GOT3 (cell line): ENCODE results near the gene CDKAL1.
"Not testable (repeated sequence)": the region's sequence is repeated elsewhere in the genome, so short reads cannot be mapped to it uniquely, and the experiment has no call there.

Experiments
- DNase-seq: peaks from one replicate; lab custom pipeline; 2025; ENCODE audit warnings: mixed read lengths; lab: John Stamatoyannopoulos, UW

Gene CDKAL1

DNA sequence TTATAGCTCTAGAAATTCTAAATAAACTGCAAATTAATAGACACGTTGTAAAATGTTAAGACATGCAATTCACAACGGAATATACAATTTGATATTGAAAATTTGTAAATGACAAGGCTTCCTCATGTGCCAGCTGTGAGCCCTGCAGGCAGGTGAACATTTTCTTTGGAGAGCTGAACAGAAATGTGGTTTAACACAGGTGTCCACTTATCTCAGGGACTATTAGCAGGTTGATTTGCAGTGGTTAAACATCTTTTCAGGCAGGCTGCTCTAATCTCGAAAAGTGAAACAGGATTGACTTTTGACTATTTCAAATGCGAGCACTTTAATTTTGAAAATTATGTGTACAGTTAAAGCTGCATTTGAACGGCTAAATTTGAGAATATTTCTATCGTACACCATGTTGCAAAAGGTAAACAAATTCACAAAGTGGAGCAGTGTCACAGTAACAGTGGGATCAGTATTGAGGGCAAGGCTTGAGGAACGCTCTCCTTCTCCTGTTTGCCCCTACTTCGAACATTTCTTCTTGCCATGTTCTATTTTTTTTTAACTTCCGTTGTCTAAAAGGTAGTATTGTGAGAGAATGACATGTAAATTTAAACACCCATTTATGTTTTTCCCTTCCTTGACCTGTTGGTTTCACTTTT is 210.8 kb downstream of the CDKAL1 start:
- no peak for DNase-seq

DNA sequence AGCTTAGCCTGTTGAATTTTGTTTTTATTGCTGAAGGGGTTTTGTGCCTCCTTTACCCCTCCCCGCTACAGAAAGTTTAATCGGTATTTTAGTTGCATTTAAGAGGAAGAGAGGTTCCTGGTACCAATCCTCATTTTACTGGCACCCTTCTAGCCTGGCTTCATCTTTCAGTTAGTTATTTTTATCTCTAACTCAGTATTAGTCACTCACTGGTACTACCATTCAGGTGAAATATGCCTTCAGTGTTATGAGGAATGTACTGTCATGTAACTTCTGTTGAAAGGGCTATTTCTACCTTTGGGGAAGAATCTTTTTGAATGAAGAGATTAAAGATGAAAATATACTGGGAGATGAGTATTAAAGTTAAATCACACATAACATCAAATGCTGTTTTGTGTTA is 211.8 kb downstream of the CDKAL1 start:
- no peak for DNase-seq

DNA sequence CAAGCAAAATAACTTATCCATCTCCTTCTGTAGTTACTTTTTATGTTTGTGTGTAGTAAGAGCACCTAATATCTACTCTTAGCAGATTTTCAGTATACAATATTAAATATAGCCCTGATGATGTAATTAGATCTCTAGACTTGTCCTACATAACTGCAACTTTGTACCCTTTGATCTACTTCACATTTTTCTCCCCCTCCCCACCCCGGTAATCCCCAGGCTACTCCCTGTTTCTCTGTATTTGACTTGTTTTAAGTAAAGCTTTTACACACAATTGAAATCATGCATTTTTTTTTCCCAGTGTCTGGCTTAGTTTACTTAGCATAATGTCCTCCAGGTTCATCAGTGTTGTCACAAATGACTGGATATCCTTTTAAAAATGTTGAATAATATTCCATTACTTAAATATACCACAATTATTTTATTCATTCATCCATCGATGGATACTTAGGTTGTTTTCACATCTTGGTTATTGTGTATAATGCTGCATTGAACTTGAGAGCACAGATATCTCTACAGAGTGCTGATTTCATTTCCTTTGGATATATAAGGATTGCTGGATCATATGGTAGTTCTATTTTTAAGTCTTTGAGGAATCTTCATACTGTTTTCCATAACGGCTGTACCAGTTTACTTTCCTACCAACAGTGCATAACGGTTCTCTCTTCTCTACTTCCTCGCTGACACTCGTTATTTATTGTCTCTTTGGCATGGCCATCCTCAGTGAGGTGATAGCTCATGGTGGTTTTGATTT is 212.7 kb downstream of the CDKAL1 start:
- no peak for DNase-seq

DNA sequence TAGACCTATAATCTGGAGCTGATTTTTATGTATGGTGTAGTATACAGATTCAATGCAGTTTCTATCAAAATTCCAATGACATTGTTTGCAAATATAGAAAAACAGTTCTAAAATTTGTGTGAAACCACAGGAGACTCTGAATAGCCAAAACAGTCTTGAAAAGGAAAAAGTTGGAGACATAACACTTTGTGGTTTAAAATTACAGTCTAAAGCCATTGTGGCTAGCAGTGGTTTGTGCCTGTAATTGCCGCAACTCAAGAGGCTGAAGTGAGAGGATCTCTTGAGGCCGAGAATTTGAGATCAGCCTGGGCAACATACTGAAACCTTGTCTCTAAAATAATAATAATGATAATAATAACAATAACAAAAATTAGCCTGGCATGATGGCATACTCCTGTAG is 213.7 kb downstream of the CDKAL1 start:
- no peak for DNase-seq

DNA sequence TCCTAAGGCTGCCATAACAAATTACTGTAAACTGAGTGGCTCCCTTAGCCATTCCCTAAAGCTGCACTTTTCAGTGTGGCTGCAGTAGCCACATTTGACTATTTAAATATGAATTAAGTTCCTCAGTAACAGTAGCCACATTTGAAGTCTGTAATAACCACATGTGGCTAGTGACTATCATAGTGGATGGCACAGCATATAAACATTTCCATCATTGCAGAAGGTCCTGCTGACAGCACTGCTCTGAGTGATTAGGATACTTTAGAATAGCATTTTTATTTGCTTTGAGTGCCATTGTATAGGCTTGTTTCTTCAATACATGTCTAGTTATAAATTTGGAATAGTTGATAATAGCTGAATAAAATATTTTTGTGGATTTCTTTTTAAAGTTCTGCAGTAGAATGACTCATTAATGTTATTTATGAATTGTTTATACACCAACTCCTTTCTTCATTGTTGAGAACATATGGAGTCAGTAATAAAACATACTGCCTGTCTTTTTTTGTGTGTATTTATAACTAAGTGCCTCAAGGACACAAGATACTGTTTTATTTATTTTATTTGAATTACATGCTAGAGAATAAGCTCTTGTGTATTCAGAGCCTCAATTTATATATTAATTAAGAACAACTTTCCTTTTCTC is 217.2 kb downstream of the CDKAL1 start:
- DNase-seq, result no peak

DNA sequence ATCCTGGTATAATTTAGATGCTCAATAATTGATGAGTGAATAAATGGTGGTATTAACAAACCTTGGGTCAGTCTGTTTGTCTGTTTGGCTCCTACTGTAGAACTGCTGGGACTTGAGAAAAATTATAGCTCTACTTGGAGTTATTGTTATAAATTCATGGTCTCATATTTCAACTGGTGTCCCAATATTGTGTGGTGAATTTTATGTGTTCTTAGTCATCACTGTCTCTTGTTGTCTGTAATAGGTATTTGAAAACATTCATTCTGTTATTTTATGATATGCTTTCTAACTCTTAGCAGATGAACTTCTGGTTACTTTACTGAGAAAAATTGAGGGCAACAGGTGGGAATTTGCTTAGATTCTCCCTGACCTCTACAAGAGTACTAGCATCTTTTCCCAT is 221.4 kb downstream of the CDKAL1 start:
- DNase-seq, result no peak

DNA sequence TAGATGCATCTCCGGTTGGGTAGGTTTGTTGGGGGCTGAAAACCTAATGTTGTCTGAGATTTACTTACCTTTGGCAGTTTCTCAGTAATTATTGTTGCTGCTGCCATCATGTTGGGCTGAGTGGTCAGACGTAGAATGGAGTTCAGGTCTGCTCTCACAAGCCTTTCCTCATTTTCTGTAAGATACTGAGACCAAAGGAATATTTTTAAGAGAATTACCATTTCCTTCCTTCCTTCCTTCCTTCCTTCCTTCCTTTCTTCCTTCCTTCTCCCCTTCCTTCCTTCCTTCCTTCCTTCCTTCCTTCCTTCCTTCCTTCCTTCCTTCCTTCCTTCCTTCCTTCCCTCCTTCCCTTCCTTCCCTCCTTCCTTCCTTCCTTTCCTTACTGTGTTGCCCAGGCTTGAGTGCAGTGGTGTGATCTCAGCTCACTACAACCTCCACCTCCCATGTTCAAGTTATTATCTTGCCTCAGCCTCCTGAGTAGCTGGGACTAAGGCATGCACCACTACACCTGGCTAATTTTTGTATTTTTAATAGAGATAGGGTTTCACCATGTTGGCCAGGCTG is 222.4 kb downstream of the CDKAL1 start:
- not testable (repeated sequence) for DNase-seq

DNA sequence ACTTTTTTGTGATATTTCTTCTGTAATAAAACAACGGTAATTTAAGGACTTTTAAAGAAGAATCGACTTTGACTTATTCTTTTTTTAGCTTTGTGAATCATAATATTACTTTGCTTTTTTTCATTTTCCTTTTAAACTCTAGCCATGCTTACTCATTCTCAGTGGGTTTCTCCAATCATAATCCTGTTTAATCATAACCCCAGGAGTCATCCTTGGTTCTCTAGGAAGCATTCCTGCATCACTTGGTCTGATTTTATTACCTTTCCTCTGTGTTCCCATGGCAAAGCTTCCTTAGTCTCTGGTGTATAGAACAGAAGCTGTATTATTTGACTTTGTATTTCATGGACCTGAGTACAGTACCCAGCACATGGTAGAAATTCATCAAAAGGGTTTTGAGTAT is 223.5 kb downstream of the CDKAL1 start:
- DNase-seq, result no peak

DNA sequence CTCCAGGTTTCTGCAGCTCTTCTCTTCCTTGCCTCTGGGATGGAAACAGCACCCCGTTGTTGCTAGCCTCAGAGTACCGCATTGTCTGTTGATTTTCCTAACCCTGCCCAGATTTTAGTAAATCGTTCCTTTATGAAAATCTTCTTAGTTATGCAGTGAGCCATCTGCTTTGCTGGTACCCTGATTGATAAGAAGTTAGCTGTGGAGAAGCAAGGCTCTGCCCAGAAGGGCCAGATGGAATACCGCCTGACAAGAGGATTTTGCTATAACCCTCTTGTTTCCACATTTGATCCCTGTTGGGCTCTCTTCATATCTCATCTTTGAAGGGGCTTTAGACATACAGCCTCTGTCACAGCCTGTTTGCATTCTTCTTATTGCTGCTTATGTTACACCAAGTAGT is 229.0 kb downstream of the CDKAL1 start:
- DNase-seq, result no peak

DNA sequence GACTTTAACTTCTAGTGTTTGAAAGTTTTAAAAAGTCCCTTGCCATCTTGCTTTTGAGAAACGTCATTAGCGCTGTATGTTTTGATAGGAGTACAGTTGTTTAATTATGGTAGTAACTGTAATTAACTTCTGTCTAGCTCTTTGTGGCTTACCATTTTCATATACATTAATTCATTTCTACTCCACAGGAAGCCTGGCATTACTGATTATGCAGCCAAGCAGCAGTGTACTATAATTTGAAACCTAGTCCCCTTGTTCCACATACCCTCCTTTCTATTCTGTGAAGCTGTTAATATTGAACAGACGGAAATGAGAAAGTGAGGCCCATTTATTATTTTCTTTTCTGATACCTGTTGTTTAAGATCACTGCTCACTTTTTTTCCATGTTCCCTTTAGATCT is 235.4 kb downstream of the CDKAL1 start:
- DNase-seq, result no peak

DNA sequence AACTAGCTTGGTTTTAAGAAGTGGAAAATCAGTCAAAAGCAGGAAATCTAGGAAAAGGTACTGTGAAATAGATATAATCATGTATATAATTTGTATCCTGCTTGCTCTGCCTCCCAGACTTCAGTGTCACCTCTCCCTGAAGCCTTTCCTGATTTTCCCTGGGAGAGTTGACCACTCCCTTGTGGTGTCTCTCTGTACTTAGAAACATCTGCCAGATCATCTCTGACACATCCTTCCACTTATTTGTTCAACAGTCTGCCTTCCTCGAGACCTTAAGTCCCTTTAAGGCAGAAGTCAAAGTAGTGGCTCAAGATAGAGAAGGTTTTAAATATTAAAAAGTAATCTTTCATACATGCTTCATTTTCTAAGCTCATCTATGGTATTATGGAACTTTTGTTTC is 236.5 kb downstream of the CDKAL1 start:
- DNase-seq, result no peak

DNA sequence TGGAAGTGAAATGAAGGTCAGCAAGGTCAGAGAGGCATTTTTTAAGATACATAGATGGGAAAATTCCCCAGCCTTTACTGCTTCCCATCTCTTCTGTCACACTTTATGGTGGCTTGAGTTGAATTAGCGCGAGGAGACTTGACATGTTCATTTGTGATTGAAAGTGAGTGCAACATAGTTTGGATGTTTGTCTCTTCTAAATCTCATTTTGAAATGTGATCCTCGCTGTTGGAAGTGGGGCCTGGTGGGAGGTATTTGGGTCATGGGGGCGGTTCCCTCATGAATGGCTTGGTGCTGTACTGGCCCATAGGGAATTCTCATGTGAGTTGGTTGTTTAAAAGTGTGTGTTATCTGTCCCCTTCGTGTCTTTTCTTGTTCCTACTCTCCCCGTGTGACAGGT is 237.2 kb downstream of the CDKAL1 start:
- DNase-seq, result no peak

DNA sequence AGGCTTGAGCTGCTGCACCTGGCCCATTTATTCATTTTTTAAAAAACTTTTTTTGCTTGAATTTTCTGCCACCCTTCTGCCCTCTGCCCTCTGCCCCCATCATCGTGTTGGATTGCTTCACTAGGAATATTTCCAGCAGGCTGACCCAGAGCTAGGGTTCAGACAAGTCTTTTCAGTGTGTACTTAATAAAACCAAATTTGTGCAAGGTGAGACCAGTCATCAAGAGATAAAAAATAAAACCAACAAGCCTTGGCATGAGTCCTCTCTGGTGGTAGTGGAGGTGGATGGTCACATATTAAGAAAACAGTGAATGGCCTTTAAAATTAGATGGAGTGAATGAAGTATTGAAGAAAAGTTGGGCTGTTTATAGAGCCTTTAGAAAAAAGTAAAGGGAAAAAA is 239.6 kb downstream of the CDKAL1 start:
- DNase-seq, result no peak

DNA sequence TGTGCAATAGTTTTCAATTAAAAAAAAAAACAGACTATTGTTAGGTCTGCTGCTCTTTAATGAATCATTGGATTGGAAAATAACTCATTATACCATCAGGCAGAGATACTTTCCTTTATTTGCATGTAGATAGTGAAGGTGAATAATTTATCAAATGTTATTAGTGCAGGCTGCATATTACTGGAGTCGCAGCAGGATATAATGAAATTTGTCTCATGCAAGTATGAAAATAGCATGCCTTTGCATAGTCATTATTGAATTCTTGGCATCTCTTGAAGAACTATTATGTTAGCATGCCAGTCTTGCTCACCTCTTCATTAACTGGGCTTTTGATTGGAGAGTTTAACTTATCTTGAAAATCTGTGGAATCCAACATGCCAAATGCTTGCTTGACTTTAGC is 241.7 kb downstream of the CDKAL1 start:
- DNase-seq, result no peak

DNA sequence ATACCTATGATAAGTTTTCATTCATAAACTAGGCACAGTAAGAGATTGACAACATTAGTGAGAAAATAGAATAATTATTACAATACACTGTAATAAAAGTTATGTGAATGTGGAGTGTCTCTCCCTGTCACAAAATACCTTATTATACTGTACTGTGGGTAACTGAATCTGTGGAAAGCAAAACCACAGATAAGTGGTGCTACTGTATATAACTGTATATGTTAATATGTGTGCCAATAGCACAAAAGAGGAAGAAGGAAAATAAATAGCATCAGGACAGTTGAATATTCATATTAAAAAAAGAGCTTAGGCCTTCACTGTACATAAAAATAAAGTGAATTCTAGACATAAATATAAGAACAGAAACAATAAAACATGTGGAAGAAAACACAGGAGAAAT is 243.5 kb downstream of the CDKAL1 start:
- DNase-seq, result no peak

DNA sequence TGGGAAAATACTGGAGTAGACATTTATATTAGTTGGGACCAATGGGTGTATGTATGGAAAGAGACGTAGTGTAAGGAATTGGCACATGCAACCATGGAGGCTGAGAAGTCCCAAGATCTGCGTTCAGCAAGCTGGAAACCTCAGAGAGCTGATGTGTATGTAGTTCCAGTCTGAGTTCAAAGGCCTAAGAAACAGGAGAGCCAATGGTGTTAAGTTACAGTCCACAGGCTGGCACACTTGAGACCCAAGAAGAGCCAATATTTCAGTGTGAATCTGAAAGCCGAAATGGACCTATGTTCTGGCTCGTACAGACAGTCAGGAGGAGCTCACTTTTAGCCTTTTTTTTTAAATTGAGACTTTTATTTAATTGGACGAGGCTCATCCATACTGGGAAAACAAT is 244.2 kb downstream of the CDKAL1 start:
- DNase-seq, result no peak

DNA sequence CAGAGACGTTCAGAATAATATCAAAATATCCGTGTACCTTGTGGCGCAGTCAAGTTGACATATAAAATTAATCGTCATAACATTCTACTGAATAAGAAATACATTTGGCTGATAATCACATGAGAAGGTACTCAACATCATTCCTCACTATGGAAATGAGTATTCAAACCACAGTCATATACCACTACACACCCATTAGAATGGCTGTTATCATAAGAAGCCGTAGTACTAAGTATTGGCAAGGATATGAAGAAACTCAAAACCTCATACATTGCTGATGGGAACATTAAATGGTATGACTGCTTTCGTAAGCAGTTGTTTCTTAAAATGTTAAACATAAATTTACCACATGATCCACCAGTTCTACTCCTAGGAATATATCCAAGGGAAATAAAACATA is 244.7 kb downstream of the CDKAL1 start:
- no peak for DNase-seq

DNA sequence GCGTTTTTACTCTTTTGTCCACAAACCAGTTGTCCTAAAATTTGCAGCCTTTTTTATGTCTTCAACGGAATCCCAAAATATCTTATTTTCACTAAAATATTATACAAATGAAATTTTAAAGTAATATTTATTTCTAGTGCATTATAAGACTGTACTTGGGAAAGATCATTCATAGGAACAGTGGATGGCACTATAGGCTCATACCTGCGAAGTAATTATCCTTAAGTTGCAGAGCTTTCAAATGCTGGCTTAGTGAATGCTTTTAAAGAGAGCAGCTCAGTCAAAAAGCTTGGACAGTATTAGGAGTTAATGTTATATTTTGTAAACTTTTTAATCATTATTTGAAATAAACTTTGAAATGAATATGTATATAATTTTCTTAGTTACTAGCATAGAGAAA is 254.9 kb downstream of the CDKAL1 start:
- DNase-seq, result no peak

DNA sequence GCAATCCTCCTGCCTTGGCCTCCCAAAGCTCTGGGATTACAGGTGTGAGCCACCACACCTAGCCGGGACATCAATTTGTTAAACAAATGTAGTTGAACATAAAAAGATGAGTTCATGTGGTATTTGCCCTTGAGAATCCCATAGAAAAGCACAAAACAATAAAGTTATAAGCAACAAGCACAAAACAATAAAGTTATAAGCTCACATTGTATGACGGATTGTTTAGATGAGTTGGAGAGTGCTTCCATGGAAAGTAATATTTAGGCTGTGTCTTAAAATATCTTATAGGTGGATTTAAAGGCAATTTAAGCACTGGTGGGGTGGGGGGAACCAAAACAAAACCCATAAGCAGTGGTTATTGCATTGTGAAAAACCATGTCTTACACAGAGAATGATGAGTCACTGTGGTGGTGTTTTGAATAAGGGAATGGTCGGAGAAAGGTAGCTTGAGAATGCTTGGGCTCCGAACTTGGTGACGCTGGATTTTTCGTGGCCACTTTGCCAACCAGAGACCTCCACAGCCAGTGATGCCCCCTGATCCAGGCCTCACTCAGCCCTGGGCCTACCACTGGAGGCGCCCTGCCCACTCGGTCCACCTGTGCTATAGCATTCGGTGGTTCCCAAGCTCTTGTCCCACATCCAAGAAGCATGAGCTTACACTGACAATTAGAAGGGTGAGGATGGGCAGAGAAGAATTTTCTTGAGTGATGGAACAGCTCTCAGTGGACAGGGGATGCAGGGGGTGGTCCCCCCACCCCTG is 256.0 kb downstream of the CDKAL1 start:
- DNase-seq, result no peak

DNA sequence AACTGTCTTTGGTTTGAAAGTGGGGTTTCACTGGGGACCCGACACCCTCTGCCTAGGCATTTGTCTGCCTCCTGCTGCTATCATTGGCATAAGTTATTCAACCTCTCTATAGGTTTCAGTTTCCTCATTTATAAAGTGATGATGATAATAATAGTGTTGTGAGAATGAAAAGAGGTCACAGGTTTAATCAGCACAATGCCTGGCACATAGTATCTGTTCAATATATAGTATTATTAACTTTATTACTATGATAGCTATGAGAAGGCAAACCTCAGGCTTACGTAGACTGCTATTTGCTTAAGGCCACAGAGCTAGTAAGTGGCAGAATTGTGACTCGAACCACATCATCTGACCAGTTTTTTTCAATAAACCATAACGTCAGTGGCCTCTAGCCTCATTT is 256.8 kb downstream of the CDKAL1 start:
- no peak for DNase-seq

DNA sequence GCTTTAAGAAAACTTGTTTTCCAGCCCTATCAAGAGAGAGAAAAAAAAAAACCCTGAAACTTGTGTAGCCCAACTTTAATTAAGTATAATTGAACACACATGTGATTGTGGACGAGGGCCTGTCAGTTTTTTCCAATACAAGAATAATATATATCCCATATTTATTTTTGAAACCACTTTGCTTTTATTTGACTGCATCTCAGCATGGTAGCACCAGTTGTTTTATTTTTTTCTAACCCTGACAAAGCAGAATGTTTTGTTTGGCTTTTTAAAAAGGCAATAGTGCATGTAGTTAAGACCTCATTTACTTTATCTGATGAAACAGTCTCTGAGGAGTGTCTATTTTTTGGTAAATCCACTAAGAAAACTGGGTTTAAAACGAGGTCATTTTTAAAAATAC is 257.7 kb downstream of the CDKAL1 start:
- DNase-seq, result no peak

DNA sequence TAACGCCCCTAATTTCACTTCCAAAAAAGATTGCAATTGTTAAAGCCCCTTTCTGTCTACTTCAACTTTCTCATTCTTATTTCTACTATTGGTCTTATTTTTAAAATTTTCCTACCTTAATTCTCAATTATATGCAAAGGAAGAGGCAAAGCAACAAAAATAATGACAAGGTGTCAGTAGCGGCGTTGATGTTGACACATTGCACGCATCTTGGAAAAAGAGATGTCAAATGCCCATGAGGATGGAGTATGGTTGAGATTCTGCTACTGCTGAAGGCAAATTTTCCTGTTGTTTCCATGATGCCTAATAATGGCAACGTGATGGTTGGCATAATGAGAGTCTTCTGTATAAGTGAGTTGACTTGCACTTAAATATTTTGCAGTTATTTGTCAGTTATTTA is 258.9 kb downstream of the CDKAL1 start:
- no peak for DNase-seq
